OCI-LY7 (cell line): ENCODE measurements around the gene NEDD9.

ENCODE experiments used
- CTCF ChIP-seq: fragments of 200-600 bp; sonication (generic); conservative IDR thresholded peaks from 2 replicates; pipeline ENCODE4 v1.5.1; 2014; ENCODE audit warnings: mild to moderate bottlenecking, antibody characterized with exemption, low read length, moderate library complexity, mixed read lengths
- EZH2phosphoT487 ChIP-seq: fragments of 200-600 bp; sonication (generic); IDR thresholded peaks from 2 replicates; pipeline ENCODE4 v1.6.1; 2018; ENCODE audit warnings: low read depth, borderline replicate concordance, mild to moderate bottlenecking, mixed run types, antibody characterized with exemption, low read length, moderate library complexity, mixed read lengths

- no peak for TF ChIP-seq CTCF
- TF ChIP-seq EZH2phosphoT487 = no peak
Measured at GRCh38 chr6:11162262-11162661, 70.2 kb downstream of the NEDD9 start.
